HG02885 (cell line): ENCODE measurements around the gene EED.

ENCODE experiments used
- ATAC-seq: cut with Tn5 transposase; IDR thresholded peaks from one replicate; pipeline ENCODE4 v1.9.1; 2021; ENCODE audit warnings: mild to moderate bottlenecking; ENCODE audit not compliant: unreplicated experiment, poor library complexity

The EED gene

GRCh38 chr11:86244522-86245368 is at the start of gene EED:
EED (plus strand) TSS chr11:86244753; CDS start chr11:86245230, 477 bp downstream.
- ATAC-seq = peak; percentile 65

GRCh38 chr11:86194998-86195397 is 49.6 kb upstream of the EED start:
- ATAC-seq = no peak

- ATAC-seq = no peak
These were observed 48.4 kb upstream of the EED start for GRCh38 chr11:86196085-86196696.

- no peak for ATAC-seq
These were observed 47.6 kb upstream of the EED start for GRCh38 chr11:86196913-86197312.

- ATAC-seq = no peak
These were observed 47.1 kb upstream of the EED start for GRCh38 chr11:86197448-86197847.

- no peak for ATAC-seq
These were observed 46.4 kb upstream of the EED start for GRCh38 chr11:86198139-86198538.

GRCh38 chr11:86199354-86199753 is 45.2 kb upstream of the EED start:
- ATAC-seq = no peak

- ATAC-seq = no peak
These were observed 43.1 kb upstream of the EED start for GRCh38 chr11:86201371-86201884.

- peak; percentile 45 for ATAC-seq
These were observed 42.6 kb upstream of the EED start for GRCh38 chr11:86202013-86202336.

- ATAC-seq = no peak
These were observed 40.2 kb upstream of the EED start for GRCh38 chr11:86204356-86204755.

- no peak for ATAC-seq
These were observed 38.9 kb upstream of the EED start for GRCh38 chr11:86205421-86206336.

GRCh38 chr11:86206337-86206695 is 38.2 kb upstream of the EED start:
- ATAC-seq = no peak

GRCh38 chr11:86207413-86207812 is 37.1 kb upstream of the EED start:
- no peak for ATAC-seq

- ATAC-seq = no peak
These were observed 36.0 kb upstream of the EED start for GRCh38 chr11:86208572-86208971.

GRCh38 chr11:86209806-86210657 is 34.5 kb upstream of the EED start:
- ATAC-seq = no peak

GRCh38 chr11:86210898-86211297 is 33.7 kb upstream of the EED start:
- ATAC-seq = no peak

GRCh38 chr11:86211619-86212018 is 32.9 kb upstream of the EED start:
- peak; percentile 57 for ATAC-seq

- ATAC-seq = no peak
These were observed 32.4 kb upstream of the EED start for GRCh38 chr11:86212019-86212611.

- peak; percentile 61 for ATAC-seq
These were observed 29.8 kb upstream of the EED start for GRCh38 chr11:86214710-86215109.
